Erythroblast (primary cell): ENCODE results near the gene C1RL.

Source experiments
- GATA1 ChIP-seq: IDR thresholded peaks from 2 replicates; pipeline ENCODE4 v1.6.1; 2011; ENCODE audit warnings: low read depth, mild to moderate bottlenecking, control low read depth, low read length, moderate library complexity
- POLR2A ChIP-seq: IDR thresholded peaks from 2 replicates; pipeline ENCODE4 v1.6.1; 2011; ENCODE audit warnings: mild to moderate bottlenecking, low read length

GRCh38 chr12:7092229-7092985 is 16.6 kb downstream of the C1RL start, which contains the start of gene C1R:
- TF ChIP-seq POLR2A (no peak), GATA1 (no peak)
